Measurements from ENCODE around the gene TMEM200A.

- TF ChIP-seq CTCF (conservative IDR thresholded peaks at IDR 0.05; ENCODE audit: low read depth, low read length) (no peak), EZH2 (IDR thresholded peaks at IDR 0.05; ENCODE audit: borderline replicate concordance, low read depth, low read length, poor library complexity, severe bottlenecking) (no peak)
Observed at GRCh38 chr6:130355572-130355971, 10.2 kb upstream of the TMEM200A start.
